GM12864 (cell line): ENCODE data around the gene FBN1.

ENCODE experiments used
- DNase-seq: peaks from one replicate; pipeline ENCODE4 v3.0.0-alpha.2; 2011; ENCODE audit warnings: low read depth
- H3K4me3 ChIP-seq: 2 replicates; pipeline ENCODE4 v1.5.1; 2011; ENCODE audit warnings: mild to moderate bottlenecking, low read depth, low read length, control low read depth
- TF ChIP-seq, protein P1 (sequence below): IDR thresholded peaks from 2 replicates; pipeline ENCODE4 v1.5.1; 2011; ENCODE audit warnings: low read depth, mild to moderate bottlenecking, moderate library complexity, low read length, control low read depth, inconsistent platforms; ENCODE audit errors: missing control alignments

The FBN1 gene

GRCh38 chr15:48406266-48406891, 239.1 kb downstream of the FBN1 start:
- no peak for DNase-seq
- TF ChIP-seq, protein P1, sequence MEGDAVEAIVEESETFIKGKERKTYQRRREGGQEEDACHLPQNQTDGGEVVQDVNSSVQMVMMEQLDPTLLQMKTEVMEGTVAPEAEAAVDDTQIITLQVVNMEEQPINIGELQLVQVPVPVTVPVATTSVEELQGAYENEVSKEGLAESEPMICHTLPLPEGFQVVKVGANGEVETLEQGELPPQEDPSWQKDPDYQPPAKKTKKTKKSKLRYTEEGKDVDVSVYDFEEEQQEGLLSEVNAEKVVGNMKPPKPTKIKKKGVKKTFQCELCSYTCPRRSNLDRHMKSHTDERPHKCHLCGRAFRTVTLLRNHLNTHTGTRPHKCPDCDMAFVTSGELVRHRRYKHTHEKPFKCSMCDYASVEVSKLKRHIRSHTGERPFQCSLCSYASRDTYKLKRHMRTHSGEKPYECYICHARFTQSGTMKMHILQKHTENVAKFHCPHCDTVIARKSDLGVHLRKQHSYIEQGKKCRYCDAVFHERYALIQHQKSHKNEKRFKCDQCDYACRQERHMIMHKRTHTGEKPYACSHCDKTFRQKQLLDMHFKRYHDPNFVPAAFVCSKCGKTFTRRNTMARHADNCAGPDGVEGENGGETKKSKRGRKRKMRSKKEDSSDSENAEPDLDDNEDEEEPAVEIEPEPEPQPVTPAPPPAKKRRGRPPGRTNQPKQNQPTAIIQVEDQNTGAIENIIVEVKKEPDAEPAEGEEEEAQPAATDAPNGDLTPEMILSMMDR = no peak
- H3K4me3 ChIP-seq = no peak overlapping the region

GRCh38 chr15:48402427-48403177, 242.9 kb downstream of the FBN1 start:
- TF ChIP-seq, protein P1 = no peak
- H3K4me3 ChIP-seq = no peak overlapping the region

DNA sequence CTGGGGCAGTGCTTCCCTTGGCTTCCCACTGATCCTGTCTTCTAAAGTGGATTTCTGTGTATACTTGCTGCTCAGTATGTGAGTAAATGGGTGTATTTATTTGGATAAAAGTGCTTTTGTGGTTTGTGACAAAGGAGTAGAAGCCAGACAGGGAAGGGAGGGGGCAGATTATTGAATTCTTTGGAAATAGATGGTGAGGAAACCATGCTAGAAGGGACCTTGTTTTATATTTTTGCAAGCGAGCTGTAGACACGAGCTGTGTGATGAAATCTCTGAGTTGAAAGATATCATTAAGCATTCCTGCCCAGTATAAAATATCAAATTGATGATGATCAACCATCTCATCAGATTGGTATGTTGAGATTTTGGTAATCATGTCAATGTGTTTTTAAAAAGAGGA, 245.4 kb downstream of the FBN1 start:
- TF ChIP-seq, protein P1 = no peak
- H3K4me3 ChIP-seq = no peak overlapping the region
- DNase-seq = no peak

More at GRCh38 chr15:48402427-48403177, 242.9 kb downstream of the FBN1 start:
- DNase-seq = peak; percentile 18

DNA sequence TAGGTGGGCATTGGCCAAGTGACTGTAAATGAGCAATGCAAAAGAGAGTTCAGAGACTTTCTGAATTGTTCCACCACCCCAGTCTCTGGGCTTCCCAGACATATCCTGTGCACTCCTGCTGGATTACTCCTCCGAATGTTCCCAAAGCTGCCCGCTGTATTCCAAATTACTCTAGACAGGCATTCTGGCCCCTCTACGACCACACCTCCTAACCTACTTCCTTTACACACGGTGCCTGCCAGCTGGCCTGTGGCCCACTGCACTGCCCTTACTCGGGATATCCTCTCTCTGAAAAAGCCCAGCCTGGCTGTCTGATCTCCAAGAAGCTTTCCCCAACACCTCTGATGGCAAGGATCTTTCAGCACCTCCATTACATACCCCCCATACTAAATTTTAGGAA, 247.7 kb downstream of the FBN1 start:
- H3K4me3 ChIP-seq = no peak overlapping the region
- no peak for DNase-seq
- TF ChIP-seq, protein P1 = no peak

DNA sequence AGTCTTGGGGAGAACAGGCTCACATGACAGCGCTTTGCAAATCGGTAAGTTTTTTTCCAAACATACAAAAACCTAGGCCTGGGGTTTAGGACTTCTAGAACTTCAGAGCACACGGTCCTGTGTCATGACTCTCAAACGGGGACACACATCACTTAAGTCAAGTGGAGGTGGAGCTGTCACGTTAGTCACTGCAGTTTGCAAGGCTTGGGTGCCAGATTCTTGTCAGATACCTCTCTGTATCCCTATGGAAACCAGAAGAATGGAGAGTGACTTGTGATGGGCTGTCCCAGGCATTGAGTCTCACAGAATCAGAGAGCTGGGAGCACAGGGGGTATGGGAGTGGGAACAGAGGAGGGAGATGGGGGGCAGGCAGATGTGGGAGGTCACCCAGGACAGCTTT, 249.5 kb downstream of the FBN1 start:
- H3K4me3 ChIP-seq = no peak overlapping the region
- no peak for DNase-seq
- TF ChIP-seq, protein P1 = no peak

- TF ChIP-seq, protein P1 = no peak
- no peak overlapping the region for H3K4me3 ChIP-seq
- DNase-seq = no peak
These were observed 249.9 kb downstream of the FBN1 start for GRCh38 chr15:48395521-48396011.
